Activated T-helper 9 cell treated with anti-CD3 and anti-CD28 coated beads, Interleukin-2, amount 50 U/mL, for 16 hours (primary cell): Measurements from ENCODE around the gene NEURL3.
A peak's percentile ranks its signal among the peaks of the same experiment; 100 is the strongest.
"Not testable (repeated sequence)": the region's sequence is repeated elsewhere in the genome, so short reads cannot be mapped to it uniquely, and the experiment has no call there.

ENCODE experiments used
- DNase-seq: peaks from one replicate; pipeline ENCODE4 v3.0.0-alpha.2; 2020; ENCODE audit warnings: low read depth

The NEURL3 gene

DNA sequence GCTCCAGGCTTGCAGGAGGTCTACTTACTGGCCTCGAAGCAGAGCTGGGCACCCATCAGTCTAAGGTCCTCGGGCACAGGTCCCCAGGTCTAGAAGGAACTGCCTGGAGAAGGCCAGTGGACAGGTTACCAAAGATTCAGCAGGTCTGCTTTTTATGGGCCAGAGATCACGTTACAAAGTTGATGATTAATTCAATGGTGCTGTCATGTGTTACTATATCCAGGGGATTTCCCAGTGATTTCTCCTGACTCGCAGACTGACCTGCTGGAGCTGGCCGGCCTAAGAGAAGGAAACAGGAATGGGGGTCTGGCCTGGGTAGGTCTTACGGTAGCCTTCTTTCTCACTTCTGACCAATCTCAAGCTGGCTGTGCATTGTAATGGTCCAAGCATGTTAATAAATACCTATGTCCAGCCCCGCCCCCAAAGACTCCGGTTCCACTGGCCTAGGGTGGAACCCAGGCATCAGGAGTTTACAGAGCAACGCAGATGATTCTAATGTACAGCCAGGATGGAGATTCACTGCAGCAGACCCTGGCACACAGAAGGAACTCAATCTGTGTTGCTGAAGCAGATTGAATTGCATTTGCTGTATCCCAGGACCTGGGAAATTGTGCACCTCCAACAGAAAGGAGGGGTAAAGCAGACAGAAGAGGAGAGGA, at the start of gene NEURL3:
Gene NEURL3, minus strand, starts transcription at position 127 of the 659 bp plus-strand sequence. Its CDS starts 71 bp downstream, at position 56.
- no peak for DNase-seq

DNA sequence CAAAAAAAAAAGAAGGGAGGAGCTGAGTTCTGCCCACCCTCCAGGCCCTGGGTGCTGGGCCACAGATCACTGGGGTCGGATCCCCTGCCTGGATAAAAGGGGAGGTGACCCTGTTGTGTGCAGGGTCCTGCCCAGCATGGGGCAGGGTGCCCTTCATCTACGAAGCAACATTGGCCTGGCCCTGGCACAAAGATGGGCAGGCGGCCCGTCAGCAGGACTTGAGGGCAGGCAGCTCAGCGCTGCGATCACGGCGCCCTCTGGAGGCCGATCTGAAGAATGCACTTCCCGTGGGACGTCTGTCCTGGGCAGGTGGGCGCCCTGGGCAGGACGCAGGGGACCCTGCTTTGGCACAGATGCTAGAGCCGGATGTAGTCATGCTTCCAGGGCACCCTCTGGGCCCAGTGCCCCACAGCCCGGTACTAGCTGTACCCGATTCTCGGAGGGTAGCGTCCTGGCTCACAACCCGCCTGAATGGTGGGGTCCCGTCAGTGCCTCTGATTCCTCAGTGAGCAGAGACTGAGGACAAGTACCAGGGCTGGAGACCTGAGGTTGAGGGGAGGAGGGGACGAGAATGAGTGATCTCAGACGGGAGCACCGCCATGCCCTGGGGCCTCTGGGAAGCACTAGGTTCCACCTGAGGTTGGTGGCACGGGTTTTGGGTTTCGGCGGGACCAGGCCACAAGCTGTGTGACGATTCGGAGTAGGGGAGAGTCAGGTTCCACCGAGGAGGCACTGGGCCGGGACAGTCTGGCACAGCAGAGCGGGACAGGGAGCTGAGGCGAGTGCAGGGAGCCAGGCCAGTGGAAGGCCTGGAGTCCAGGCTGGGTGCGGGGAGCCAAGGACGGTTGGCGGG, 49.4 kb upstream of the NEURL3 start:
- DNase-seq, result peak; percentile 58

- DNase-seq, result not testable (repeated sequence)
Observed at GRCh38 chr2:96553957-96554292, 48.8 kb upstream of the NEURL3 start.

- no peak for DNase-seq
Observed at GRCh38 chr2:96553176-96553956, 48.2 kb upstream of the NEURL3 start.

GRCh38 chr2:96552315-96553175, 47.4 kb upstream of the NEURL3 start:
- DNase-seq, result no peak

DNA sequence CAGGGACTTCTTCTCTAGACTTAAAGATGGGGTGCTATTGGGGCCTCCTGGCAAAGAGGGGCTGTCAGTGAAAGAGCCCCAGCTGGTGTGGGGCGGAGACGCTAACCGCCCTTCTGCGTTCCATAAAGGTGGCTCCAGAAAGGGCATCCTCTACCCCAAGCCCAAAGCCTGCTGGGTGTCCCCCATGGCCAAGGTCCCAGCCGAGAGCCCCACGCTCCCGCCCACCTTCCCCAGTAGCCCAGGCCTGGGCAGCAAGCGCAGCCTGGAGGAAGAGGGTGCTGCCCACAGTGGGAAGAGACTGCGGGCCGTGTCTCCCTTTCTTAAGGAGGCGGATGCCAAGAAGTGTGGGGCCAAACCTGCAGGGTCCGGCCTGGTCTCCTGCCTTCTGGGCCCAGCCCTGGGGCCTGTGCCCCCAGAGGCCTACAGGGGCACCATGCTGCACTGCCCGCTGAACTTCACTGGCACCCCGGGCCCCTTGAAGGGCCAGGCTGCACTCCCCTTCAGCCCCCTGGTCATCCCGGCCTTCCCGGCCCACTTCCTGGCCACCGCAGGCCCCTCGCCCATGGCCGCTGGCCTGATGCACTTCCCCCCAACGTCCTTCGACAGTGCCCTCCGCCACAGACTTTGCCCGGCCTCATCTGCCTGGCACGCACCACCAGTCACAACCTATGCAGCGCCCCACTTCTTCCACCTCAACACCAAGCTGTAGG, 46.6 kb upstream of the NEURL3 start:
- no peak for DNase-seq

- no peak for DNase-seq
Observed at GRCh38 chr2:96550787-96551604, 45.8 kb upstream of the NEURL3 start.

GRCh38 chr2:96549967-96550786, 45.0 kb upstream of the NEURL3 start:
- DNase-seq, result no peak

DNA sequence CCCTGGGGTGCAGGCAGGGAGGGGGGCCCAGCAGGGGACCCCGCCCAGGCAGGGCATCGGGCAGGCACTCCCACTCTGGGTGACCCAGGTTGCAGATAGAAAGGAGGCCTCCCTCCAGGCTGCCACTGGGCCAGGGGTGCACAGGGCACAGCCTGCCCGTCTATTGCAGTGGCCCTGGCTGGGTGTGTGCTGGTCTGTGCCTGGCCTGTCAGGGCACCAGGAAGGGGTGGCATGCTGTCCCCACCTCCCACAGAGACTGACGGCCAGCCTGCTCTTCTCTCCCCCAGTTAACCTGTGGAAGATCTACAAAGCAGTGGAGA, 44.3 kb upstream of the NEURL3 start:
- no peak for DNase-seq

GRCh38 chr2:96548558-96549465, 43.7 kb upstream of the NEURL3 start:
- DNase-seq, result no peak

- DNase-seq, result no peak
Observed at GRCh38 chr2:96547731-96548171, 42.6 kb upstream of the NEURL3 start.

GRCh38 chr2:96547203-96547641, 42.1 kb upstream of the NEURL3 start:
- no peak for DNase-seq

GRCh38 chr2:96546797-96547196, 41.6 kb upstream of the NEURL3 start:
- DNase-seq, result no peak

GRCh38 chr2:96546321-96546720, 41.2 kb upstream of the NEURL3 start:
- DNase-seq, result no peak

GRCh38 chr2:96542357-96542977, 37.3 kb upstream of the NEURL3 start:
- DNase-seq, result no peak

- no peak for DNase-seq
Observed at GRCh38 chr2:96541398-96542152, 36.4 kb upstream of the NEURL3 start.

- DNase-seq, result no peak
Observed at GRCh38 chr2:96540136-96540535, 35.0 kb upstream of the NEURL3 start.
